SK-N-SH treated with all-trans-retinoic acid at 6 μM for 48 hours (cell line): ENCODE measurements around the gene EXOSC5.

ENCODE experiments used
- ARNTL ChIP-seq: fragments of 450-650 bp; formaldehyde crosslinking; IDR thresholded peaks from 2 replicates; pipeline ENCODE4 v1.5.0; 2020; ENCODE audit warnings: low read depth, mild to moderate bottlenecking, moderate library complexity, borderline replicate concordance
- CSDC2 ChIP-seq: fragments of 250-450 bp; sonication (Bioruptor Pico); IDR thresholded peaks from 2 replicates; pipeline ENCODE4 v1.5.0; 2020; ENCODE audit warnings: mild to moderate bottlenecking, moderate library complexity
- ESRRG ChIP-seq: fragments of 250-450 bp; sonication (Bioruptor Pico); IDR thresholded peaks from 2 replicates; pipeline ENCODE4 v1.6.1; 2021; ENCODE audit warnings: mild to moderate bottlenecking
- ISL1 ChIP-seq: fragments of 250-450 bp; sonication (Bioruptor Pico); IDR thresholded peaks from 2 replicates; pipeline ENCODE4 v2.1.2; 2022; ENCODE audit warnings: mild to moderate bottlenecking, moderate library complexity
- RARB ChIP-seq: fragments of 250-450 bp; sonication (Bioruptor Pico); IDR thresholded peaks from 2 replicates; pipeline ENCODE4 v1.8.0; 2021; ENCODE audit warnings: mild to moderate bottlenecking, moderate library complexity
- SNAI2 ChIP-seq: fragments of 250-450 bp; sonication (Bioruptor Pico); IDR thresholded peaks from 2 replicates; pipeline ENCODE4 v1.5.0; 2020; ENCODE audit warnings: mild to moderate bottlenecking, moderate library complexity
- ZFP3 ChIP-seq: fragments of 250-450 bp; sonication (Bioruptor Pico); IDR thresholded peaks from 2 replicates; pipeline ENCODE4 v1.5.0; 2020; ENCODE audit warnings: mild to moderate bottlenecking, moderate library complexity
- ZNF70 ChIP-seq: fragments of 450-650 bp; formaldehyde crosslinking; IDR thresholded peaks from 2 replicates; pipeline ENCODE4 v1.5.0; 2020; ENCODE audit warnings: mild to moderate bottlenecking, moderate library complexity
- ZNF8 ChIP-seq: fragments of 450-650 bp; formaldehyde crosslinking; IDR thresholded peaks from 2 replicates; pipeline ENCODE4 v1.5.0; 2020; ENCODE audit warnings: mild to moderate bottlenecking, moderate library complexity
- TF ChIP-seq, protein P1 (sequence below): fragments of 250-450 bp; sonication (Bioruptor Pico); IDR thresholded peaks from 2 replicates; pipeline ENCODE4 v1.5.0; 2020; ENCODE audit warnings: mild to moderate bottlenecking, moderate library complexity
- TF ChIP-seq, protein P2 (sequence below): fragments of 250-450 bp; sonication (Bioruptor Pico); IDR thresholded peaks from 2 replicates; pipeline ENCODE4 v1.5.1; 2021; ENCODE audit warnings: mild to moderate bottlenecking, moderate library complexity

DNA sequence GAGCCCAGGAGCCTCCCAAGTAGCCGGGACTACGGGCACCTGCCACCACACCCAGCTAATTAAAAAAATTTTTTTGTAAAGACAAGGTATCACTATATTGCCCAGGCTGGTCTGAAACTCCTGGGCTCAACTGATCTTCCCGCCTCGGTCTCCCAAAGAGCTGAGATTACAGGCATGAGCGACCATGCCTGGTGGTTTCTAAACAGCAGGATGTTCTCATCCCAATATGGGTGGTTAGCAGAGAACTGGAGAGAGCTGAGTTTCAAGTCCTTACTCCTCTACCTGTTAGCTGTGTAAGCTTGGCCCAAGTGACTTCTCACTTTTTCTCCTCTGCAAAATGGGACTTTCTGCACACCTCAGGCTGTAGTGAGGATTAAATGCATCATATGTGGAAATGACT lies 12.8 kb downstream of the EXOSC5 start:
- TF ChIP-seq CSDC2 (CRISPR knock-in tag) (no peak), ISL1 (no peak), ARNTL (CRISPR knock-in tag) (no peak), RARB (CRISPR knock-in tag) (no peak), ZFP3 (CRISPR knock-in tag) (no peak), SNAI2 (CRISPR knock-in tag) (no peak), ESRRG (CRISPR knock-in tag) (no peak), ZNF8 (CRISPR knock-in tag) (no peak), ZNF70 (CRISPR knock-in tag) (no peak)
- TF ChIP-seq, protein P1, sequence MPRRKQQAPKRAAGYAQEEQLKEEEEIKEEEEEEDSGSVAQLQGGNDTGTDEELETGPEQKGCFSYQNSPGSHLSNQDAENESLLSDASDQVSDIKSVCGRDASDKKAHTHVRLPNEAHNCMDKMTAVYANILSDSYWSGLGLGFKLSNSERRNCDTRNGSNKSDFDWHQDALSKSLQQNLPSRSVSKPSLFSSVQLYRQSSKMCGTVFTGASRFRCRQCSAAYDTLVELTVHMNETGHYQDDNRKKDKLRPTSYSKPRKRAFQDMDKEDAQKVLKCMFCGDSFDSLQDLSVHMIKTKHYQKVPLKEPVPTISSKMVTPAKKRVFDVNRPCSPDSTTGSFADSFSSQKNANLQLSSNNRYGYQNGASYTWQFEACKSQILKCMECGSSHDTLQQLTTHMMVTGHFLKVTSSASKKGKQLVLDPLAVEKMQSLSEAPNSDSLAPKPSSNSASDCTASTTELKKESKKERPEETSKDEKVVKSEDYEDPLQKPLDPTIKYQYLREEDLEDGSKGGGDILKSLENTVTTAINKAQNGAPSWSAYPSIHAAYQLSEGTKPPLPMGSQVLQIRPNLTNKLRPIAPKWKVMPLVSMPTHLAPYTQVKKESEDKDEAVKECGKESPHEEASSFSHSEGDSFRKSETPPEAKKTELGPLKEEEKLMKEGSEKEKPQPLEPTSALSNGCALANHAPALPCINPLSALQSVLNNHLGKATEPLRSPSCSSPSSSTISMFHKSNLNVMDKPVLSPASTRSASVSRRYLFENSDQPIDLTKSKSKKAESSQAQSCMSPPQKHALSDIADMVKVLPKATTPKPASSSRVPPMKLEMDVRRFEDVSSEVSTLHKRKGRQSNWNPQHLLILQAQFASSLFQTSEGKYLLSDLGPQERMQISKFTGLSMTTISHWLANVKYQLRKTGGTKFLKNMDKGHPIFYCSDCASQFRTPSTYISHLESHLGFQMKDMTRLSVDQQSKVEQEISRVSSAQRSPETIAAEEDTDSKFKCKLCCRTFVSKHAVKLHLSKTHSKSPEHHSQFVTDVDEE (CRISPR knock-in tag) = no peak
- TF ChIP-seq, protein P2, sequence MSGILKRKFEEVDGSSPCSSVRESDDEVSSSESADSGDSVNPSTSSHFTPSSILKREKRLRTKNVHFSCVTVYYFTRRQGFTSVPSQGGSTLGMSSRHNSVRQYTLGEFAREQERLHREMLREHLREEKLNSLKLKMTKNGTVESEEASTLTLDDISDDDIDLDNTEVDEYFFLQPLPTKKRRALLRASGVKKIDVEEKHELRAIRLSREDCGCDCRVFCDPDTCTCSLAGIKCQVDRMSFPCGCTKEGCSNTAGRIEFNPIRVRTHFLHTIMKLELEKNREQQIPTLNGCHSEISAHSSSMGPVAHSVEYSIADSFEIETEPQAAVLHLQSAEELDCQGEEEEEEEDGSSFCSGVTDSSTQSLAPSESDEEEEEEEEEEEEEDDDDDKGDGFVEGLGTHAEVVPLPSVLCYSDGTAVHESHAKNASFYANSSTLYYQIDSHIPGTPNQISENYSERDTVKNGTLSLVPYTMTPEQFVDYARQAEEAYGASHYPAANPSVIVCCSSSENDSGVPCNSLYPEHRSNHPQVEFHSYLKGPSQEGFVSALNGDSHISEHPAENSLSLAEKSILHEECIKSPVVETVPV = no peak
